Body of pancreas (tissue), 4 donors: ENCODE results near the gene DYRK2. TPM values are rescaled to one million over a fixed set of nuclear protein-coding genes. Genes with fewer than 3 reads are reported as not detected.

Experiments used
- ATAC-seq: fragments of 150-250 bp; one replicate; pipeline ENCODE4 v1.9.1; 2016
- DNase-seq, 4 donors: peaks; one replicate each; pipeline ENCODE4 v3.0.0-alpha.2; 2019
- H3K27ac ChIP-seq, 4 donors: fragments of 200-600 bp; sonication (generic); 1 replicate in 3 of 4; 2 replicates in 1 of 4; pipeline versions ENCODE4 v1.5.1 to v1.6.1; 2016 to 2019; ENCODE audit warnings: mild to moderate bottlenecking in 1 of 4, mixed read lengths in 1 of 4, moderate library complexity in 1 of 4
- H3K27me3 ChIP-seq, 2 donors: fragments of 200-600 bp; sonication (generic); one replicate each; pipeline ENCODE4 v1.6.0; 2016; ENCODE audit warnings: mild to moderate bottlenecking in 1 of 2
- H3K36me3 ChIP-seq, 2 donors: fragments of 200-600 bp; sonication (generic); replicated peaks in 1 of 2; 2 replicates each; pipeline ENCODE4 v1.5.1; 2016; ENCODE audit warnings: low read depth in 2 of 2; ENCODE audit not compliant: insufficient read depth in 1 of 2
- H3K4me1 ChIP-seq: fragments of 200-600 bp; sonication (generic); one replicate; pipeline ENCODE4 v1.6.0; 2016
- H3K4me3 ChIP-seq, 2 donors: fragments of 200-600 bp; sonication (generic); 1 replicate in 1 of 2; 2 replicates in 1 of 2; pipeline ENCODE4 v1.5.1; 2016 to 2019
- H3K9me3 ChIP-seq, 3 donors: fragments of 200-600 bp; sonication (generic); 1 replicate in 2 of 3; 2 replicates in 1 of 3; pipeline ENCODE4 v1.5.1; 2016
- CTCF ChIP-seq, 7 experiments: fragments of 450-650 bp in 4 of 7; fragments of 200-600 bp in 3 of 7; sonication (generic) in 3 of 7; IDR thresholded peaks; one replicate each; pipeline ENCODE4 v1.5.1; 2016 to 2019; ENCODE audit warnings: antibody characterized with exemption in 7 of 7
- POLR2A ChIP-seq, 3 donors: fragments of 450-650 bp; IDR thresholded peaks; one replicate each; pipeline ENCODE4 v1.6.1; 2016; ENCODE audit warnings: antibody characterized with exemption in 3 of 3, mild to moderate bottlenecking in 2 of 3
- WGBS, 2 donors: methylation state at CpG; one replicate each; pipeline ENCODE4 v1.1.5; 2017; 5-methylcytosine and 5-hydroxymethylcytosine counted together
- intact Hi-C: fragments of 100-400 bp; cut with DNase I; formaldehyde crosslinking; loops from one replicate; pipeline ENCODE4 v1.15.1; 2023
- total RNA-seq, 2 donors: library from RNA; depleted of rRNA; stranded (reverse); fragments of >200 nt; gene quantifications; one replicate each; pipeline ENCODE4 v1.1.0, GENCODE V29; 2016

DYRK2 gene
- total RNA-seq, 2 donors from 2014 or later = 15.6 to 19.8 TPM

GRCh38 chr12:67650388-67651131, 2.0 kb downstream of the DYRK2 start:
- Histone ChIP-seq H3K27ac (peak overlapping the region; percentile 35 to 99 (median 96)), H3K27me3 (no peaks in the 10 kb centered on the region), H3K9me3 (no peaks in the 10 kb centered on the region), H3K4me1 (peaks cover 22% of the 10 kb centered on the region), H3K4me3 (peak overlapping the region in 1 of 2 donors; percentile 83), H3K36me3 (no peaks in the 10 kb centered on the region)
- WGBS, 2 donors = 9 to 12% methylated on average over 11 of the region's 11 CpGs
- ATAC-seq (no peak), DNase-seq (peak; percentile 23 to 55 (median 26))
- intact Hi-C loops = loop anchor here (10.0 kb wide), 1 partner anchor 284 kb away; no protein-coding TSS in a partner anchor
- TF ChIP-seq CTCF (IDR thresholded peaks at IDR 0.05) = no peak
- TF ChIP-seq POLR2A (IDR thresholded peaks at IDR 0.05) = no peak

GRCh38 chr12:67651132-67651695, 2.7 kb downstream of the DYRK2 start:
- Histone ChIP-seq H3K27ac (peak overlapping the region in 3 of 4 donors; percentile 10 to 99 (median 96)), H3K9me3 (no peaks in the 10 kb centered on the region), H3K4me1 (peaks cover 22% of the 10 kb centered on the region), H3K27me3 (no peaks in the 10 kb centered on the region), H3K4me3 (no peak overlapping the region), H3K36me3 (no peaks in the 10 kb centered on the region)
- ATAC-seq (no peak), DNase-seq (no peak)
- 31 to 34% methylated on average over 5 of the region's 5 CpGs for WGBS, 2 donors
- intact Hi-C loops = loop anchor here (10.0 kb wide), 1 partner anchor 284 kb away; no protein-coding TSS in a partner anchor
- TF ChIP-seq POLR2A (IDR thresholded peaks at IDR 0.05) (no peak), CTCF (IDR thresholded peaks at IDR 0.05) (peak in 2 of 7 experiments; percentile 13 to 16)

- DNase-seq (no peak), ATAC-seq (no peak)
- H3K27ac ChIP-seq = no peak overlapping the region
- TF ChIP-seq CTCF (IDR thresholded peaks at IDR 0.05) = no peak
- no peak for TF ChIP-seq POLR2A (IDR thresholded peaks at IDR 0.05)
- peaks cover 11% of the 10 kb centered on the region for H3K4me1 ChIP-seq
- no peaks in the 10 kb centered on the region for H3K9me3 ChIP-seq
- H3K4me3 ChIP-seq = no peak overlapping the region
- no peaks in the 10 kb centered on the region for H3K27me3 ChIP-seq
- intact Hi-C loops = loop anchor here (10.0 kb wide), 1 partner anchor 279 kb away; no protein-coding TSS in a partner anchor
- H3K36me3 ChIP-seq = peaks cover 0 to 12% of the 10 kb centered on the region in 2 donors
These were observed 7.3 kb downstream of the DYRK2 start for GRCh38 chr12:67655829-67656228.

GRCh38 chr12:67656251-67656650, 7.7 kb downstream of the DYRK2 start:
- Histone ChIP-seq H3K27ac (no peak overlapping the region), H3K27me3 (no peaks in the 10 kb centered on the region), H3K4me3 (no peak overlapping the region), H3K4me1 (peaks cover 7% of the 10 kb centered on the region), H3K36me3 (peaks cover 0 to 12% of the 10 kb centered on the region in 2 donors), H3K9me3 (no peaks in the 10 kb centered on the region)
- no peak for TF ChIP-seq CTCF (IDR thresholded peaks at IDR 0.05)
- TF ChIP-seq POLR2A (IDR thresholded peaks at IDR 0.05) = no peak
- intact Hi-C loops = loop anchor here (10.0 kb wide), 1 partner anchor 279 kb away; no protein-coding TSS in a partner anchor
- no peak for ATAC-seq
- DNase-seq = no peak
- WGBS, 2 donors = 83 to 92% methylated on average over 2 of the region's 2 CpGs
